DND-41 (cell line): ENCODE results near the gene IFIH1.

Experiments used
- CTCF ChIP-seq: IDR thresholded peaks from 2 replicates; pipeline ENCODE4 v1.5.1; 2012; ENCODE audit warnings: borderline replicate concordance, low read length, moderate library complexity, mild to moderate bottlenecking; ENCODE audit not compliant: poor library complexity, severe bottlenecking; ENCODE audit errors: extremely low read depth
- EZH2 ChIP-seq: IDR thresholded peaks from 3 replicates; pipeline ENCODE4 v1.6.1; 2012; ENCODE audit warnings: borderline replicate concordance, low read depth, mild to moderate bottlenecking, moderate library complexity, low read length, inconsistent platforms; ENCODE audit not compliant: severe bottlenecking

DNA sequence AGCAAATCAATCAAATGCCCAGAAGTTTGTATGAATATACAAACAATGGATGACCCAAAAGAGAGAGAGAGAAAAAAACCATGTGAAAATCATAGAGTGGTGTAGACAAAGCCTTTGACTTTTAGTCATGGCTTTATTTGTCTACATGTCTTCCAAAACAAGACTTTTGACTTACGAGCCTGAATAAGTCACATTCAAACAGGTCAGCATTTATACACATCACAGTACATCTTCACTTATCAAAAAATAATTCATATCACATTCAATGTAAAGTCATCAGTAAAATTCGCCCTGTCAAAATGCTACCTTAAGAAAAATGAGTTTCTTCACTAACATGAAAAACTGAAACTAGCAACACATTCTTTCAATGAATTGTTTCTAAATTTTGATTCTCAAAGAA, 1.9 kb downstream of the IFIH1 start:
- TF ChIP-seq CTCF (no peak), EZH2 (no peak)
